Measurements from ENCODE around the gene SOX9. TPM values are rescaled to one million over a fixed set of nuclear protein-coding genes. Genes with fewer than 3 reads are reported as not detected.
A peak's percentile ranks its signal among the peaks of the same experiment; 100 is the strongest.
"Not testable (repeated sequence)": the region's sequence is repeated elsewhere in the genome, so short reads cannot be mapped to it uniquely, and the experiment has no call there.

Gene SOX9
- total RNA-seq, 1 experiment from 2014 or later = 15.8 TPM

GRCh38 chr17:72126575-72127486 lies 6.0 kb downstream of the SOX9 start:
- DNase-seq (ENCODE audit: low spot score) = peak; percentile 83

- no peak for DNase-seq (ENCODE audit: low spot score)
Measured at GRCh38 chr17:72128039-72128438, 7.2 kb downstream of the SOX9 start.

- DNase-seq (ENCODE audit: low spot score) = peak; percentile 69
Measured at GRCh38 chr17:72134608-72135394, 14.0 kb downstream of the SOX9 start.

GRCh38 chr17:72135546-72136325 lies 14.9 kb downstream of the SOX9 start:
- no peak for DNase-seq (ENCODE audit: low spot score)

GRCh38 chr17:72136692-72137091 lies 15.9 kb downstream of the SOX9 start:
- DNase-seq (ENCODE audit: low spot score) = no peak

- no peak for DNase-seq (ENCODE audit: low spot score)
Measured at GRCh38 chr17:72137161-72137560, 16.3 kb downstream of the SOX9 start.

- no peak for DNase-seq (ENCODE audit: low spot score)
Measured at GRCh38 chr17:72139212-72139611, 18.4 kb downstream of the SOX9 start.

GRCh38 chr17:72141336-72141735 lies 20.5 kb downstream of the SOX9 start:
- no peak for DNase-seq (ENCODE audit: low spot score)

- not testable (repeated sequence) for DNase-seq (ENCODE audit: low spot score)
Measured at GRCh38 chr17:72142097-72142496, 21.3 kb downstream of the SOX9 start.

GRCh38 chr17:72142614-72143013 lies 21.8 kb downstream of the SOX9 start:
- DNase-seq (ENCODE audit: low spot score) = no peak

GRCh38 chr17:72143245-72143644 lies 22.4 kb downstream of the SOX9 start:
- DNase-seq (ENCODE audit: low spot score) = no peak

- DNase-seq (ENCODE audit: low spot score) = no peak
Measured at GRCh38 chr17:72144101-72144500, 23.3 kb downstream of the SOX9 start.

- DNase-seq (ENCODE audit: low spot score) = no peak
Measured at GRCh38 chr17:72145562-72145961, 24.7 kb downstream of the SOX9 start.

GRCh38 chr17:72145962-72146361 lies 25.1 kb downstream of the SOX9 start:
- DNase-seq (ENCODE audit: low spot score) = no peak

- no peak for DNase-seq (ENCODE audit: low spot score)
Measured at GRCh38 chr17:72146371-72146770, 25.6 kb downstream of the SOX9 start.

- peak; percentile 29 for DNase-seq (ENCODE audit: low spot score)
Measured at GRCh38 chr17:72150632-72151460, 30.0 kb downstream of the SOX9 start.

GRCh38 chr17:72151565-72152386 lies 31.0 kb downstream of the SOX9 start:
- DNase-seq (ENCODE audit: low spot score) = peak; percentile 86

- no peak for DNase-seq (ENCODE audit: low spot score)
Measured at GRCh38 chr17:72152387-72152929, 31.6 kb downstream of the SOX9 start.

- DNase-seq (ENCODE audit: low spot score) = no peak
Measured at GRCh38 chr17:72158895-72159885, 38.4 kb downstream of the SOX9 start.

Data from H4 (cell line).